B cell (primary cell): ENCODE measurements around the gene CACNA2D1. TPM values are rescaled to one million over a fixed set of nuclear protein-coding genes. Genes with fewer than 3 reads are reported as not detected.

Source experiments
- ATAC-seq: fragments of 200-7000 bp; cut with Tn5 transposase; one replicate; pipeline ENCODE4 v1.10.0; 2021; ENCODE audit warnings: low read depth, mild to moderate bottlenecking, moderate number of reproducible peaks, moderate library complexity
- CTCF ChIA-PET: fragments of 350-600 bp; sonication (Branson Sonifier 250); formaldehyde crosslinking; loops from one replicate; lab custom pipeline; 2021; ENCODE audit warnings: antibody characterized with exemption, inconsistent platforms; lab: Charles Lee
- POLR2A ChIA-PET: fragments of 350-600 bp; sonication (Branson Sonifier 250); formaldehyde crosslinking; loops from one replicate; lab custom pipeline; 2021; ENCODE audit warnings: antibody characterized with exemption; lab: Charles Lee
- DNase-seq: peaks from one replicate; pipeline ENCODE4 v3.0.0; 2013
- H2AFZ ChIP-seq: 2 replicates; pipeline ENCODE4 v1.6.1; 2012; ENCODE audit warnings: mild to moderate bottlenecking, low read depth, low read length; ENCODE audit not compliant: insufficient read depth, poor library complexity, severe bottlenecking
- H3K27ac ChIP-seq, 2 donors: 1 replicate in 1 of 2; 2 replicates in 1 of 2; pipeline ENCODE4 v1.5.1; 2012 to 2013; ENCODE audit warnings: low read length in 2 of 2, mild to moderate bottlenecking in 2 of 2, moderate library complexity in 1 of 2
- H3K27me3 ChIP-seq, 4 experiments: fragments of 200-600 bp in 1 of 4; sonication (generic) in 1 of 4; replicated peaks in 1 of 4; 1 replicate in 2 of 4; 2 replicates in 2 of 4; pipeline versions ENCODE4 v1.6.1 to v1.7.0; 2013 to 2016; ENCODE audit warnings: low read length in 3 of 4, mild to moderate bottlenecking in 2 of 4, mixed read lengths in 1 of 4, moderate library complexity in 1 of 4; ENCODE audit not compliant: insufficient read depth in 4 of 4, control insufficient read depth in 3 of 4; ENCODE audit errors: control extremely low read depth in 1 of 4
- H3K36me3 ChIP-seq, 2 experiments: replicated peaks in 1 of 2; 1 replicate in 1 of 2; 2 replicates in 1 of 2; pipeline versions ENCODE4 v1.6.1 to v1.7.1; 2013; ENCODE audit warnings: low read length in 1 of 2; ENCODE audit not compliant: insufficient read depth in 2 of 2, control insufficient read depth in 1 of 2; ENCODE audit errors: control extremely low read depth in 1 of 2, extremely low read depth in 1 of 2
- H3K4me1 ChIP-seq, 2 donors: fragments of 200-600 bp in 1 of 2; sonication (generic) in 1 of 2; 1 replicate in 1 of 2; 2 replicates in 1 of 2; pipeline versions ENCODE4 v1.5.1 to v1.6.1; 2013 to 2017; ENCODE audit warnings: low read length in 2 of 2; ENCODE audit not compliant: control insufficient read depth in 2 of 2, insufficient read depth in 2 of 2
- H3K4me2 ChIP-seq: replicated peaks from 2 replicates; pipeline ENCODE3; 2012; ENCODE audit warnings: mild to moderate bottlenecking, low read depth, low read length; ENCODE audit not compliant: poor library complexity, severe bottlenecking
- H3K4me3 ChIP-seq, 5 experiments: fragments of 200-600 bp in 1 of 5; sonication (generic) in 1 of 5; 1 replicate in 3 of 5; 2 replicates in 2 of 5; pipeline versions ENCODE4 v1.5.1 to v1.7.0; 2011 to 2016; ENCODE audit warnings: low read length in 4 of 5, mild to moderate bottlenecking in 4 of 5, low read depth in 2 of 5, control low read depth in 1 of 5, moderate library complexity in 1 of 5; ENCODE audit not compliant: insufficient read depth in 1 of 5; ENCODE audit errors: control extremely low read depth in 1 of 5, extremely low read depth in 1 of 5
- H3K79me2 ChIP-seq: fragments of 200-600 bp; sonication (generic); one replicate; pipeline ENCODE4 v1.6.0; 2016; ENCODE audit warnings: low read length; ENCODE audit not compliant: control insufficient read depth, insufficient read depth
- H3K9ac ChIP-seq: fragments of 200-600 bp; sonication (generic); 2 replicates; pipeline ENCODE4 v1.6.1; 2017; ENCODE audit warnings: mild to moderate bottlenecking, low read length, moderate library complexity
- H3K9me3 ChIP-seq, 3 donors: one replicate each; pipeline versions ENCODE4 v1.6.1 to v1.7.1; 2013; ENCODE audit warnings: low read length in 2 of 3; ENCODE audit not compliant: control insufficient read depth in 2 of 3, insufficient read depth in 1 of 3; ENCODE audit errors: control extremely low read depth in 1 of 3
- H4K20me1 ChIP-seq: 2 replicates; pipeline ENCODE4 v1.6.0; 2012; ENCODE audit warnings: mild to moderate bottlenecking, low read length; ENCODE audit not compliant: insufficient read depth, control insufficient read depth, poor library complexity, severe bottlenecking
- H3K27ac Mint-ChIP-seq: one replicate; pipeline ENCODE4 v1.8.0; 2021; ENCODE audit warnings: mixed read lengths
- H3K27me3 Mint-ChIP-seq: one replicate; pipeline ENCODE4 v1.8.0; 2021; ENCODE audit warnings: mixed read lengths
- H3K4me1 Mint-ChIP-seq: one replicate; pipeline ENCODE4 v1.8.0; 2021; ENCODE audit warnings: mixed read lengths
- H3K4me3 Mint-ChIP-seq: one replicate; pipeline ENCODE4 v1.8.0; 2021; ENCODE audit warnings: mixed read lengths
- H3K9me3 Mint-ChIP-seq: one replicate; pipeline ENCODE4 v1.8.0; 2022; ENCODE audit warnings: mixed read lengths; ENCODE audit not compliant: insufficient read depth
- EZH2 ChIP-seq: IDR thresholded peaks from 2 replicates; pipeline ENCODE4 v1.6.1; 2012; ENCODE audit warnings: borderline replicate concordance, low read depth, mild to moderate bottlenecking, moderate library complexity, low read length; ENCODE audit not compliant: insufficient read depth, poor library complexity, severe bottlenecking
- WGBS: methylation state at CpG from one replicate; pipeline ENCODE4 v1.1.5; 2013; ENCODE audit warnings: missing lambda C conversion rate; ENCODE audit not compliant: insufficient coverage; 5-methylcytosine and 5-hydroxymethylcytosine counted together
- intact Hi-C: fragments of 100-400 bp; cut with micrococcal nuclease; formaldehyde crosslinking; loops from one replicate; pipeline ENCODE4 v1.10.0; 2022
- polyA plus RNA-seq: library from polyadenylated mRNA; depleted of rRNA; stranded (reverse); fragments of >200 nt; gene quantifications from 2 replicates; pipeline ENCODE4 v1.2.3, GENCODE V29; 2012
- total RNA-seq, 2 donors: library from RNA; stranded (reverse); fragments of 120-200 nt in 1 of 2; gene quantifications; 1 replicate in 1 of 2; 2 replicates in 1 of 2; pipeline versions ENCODE4 v1.2.3 to v1.2.4, GENCODE V29; 2013 to 2022
- TF ChIP-seq, protein P1 (sequence below): fragments of 200-600 bp; IDR thresholded peaks from one replicate; pipeline ENCODE4 v1.8.0; 2022; ENCODE audit warnings: antibody characterized with exemption, mild to moderate bottlenecking

CACNA2D1 gene
- total and polyA plus RNA-seq, 2 donors (not counting 1 experiment from before 2014, with no cell fraction given), result not detected

DNA sequence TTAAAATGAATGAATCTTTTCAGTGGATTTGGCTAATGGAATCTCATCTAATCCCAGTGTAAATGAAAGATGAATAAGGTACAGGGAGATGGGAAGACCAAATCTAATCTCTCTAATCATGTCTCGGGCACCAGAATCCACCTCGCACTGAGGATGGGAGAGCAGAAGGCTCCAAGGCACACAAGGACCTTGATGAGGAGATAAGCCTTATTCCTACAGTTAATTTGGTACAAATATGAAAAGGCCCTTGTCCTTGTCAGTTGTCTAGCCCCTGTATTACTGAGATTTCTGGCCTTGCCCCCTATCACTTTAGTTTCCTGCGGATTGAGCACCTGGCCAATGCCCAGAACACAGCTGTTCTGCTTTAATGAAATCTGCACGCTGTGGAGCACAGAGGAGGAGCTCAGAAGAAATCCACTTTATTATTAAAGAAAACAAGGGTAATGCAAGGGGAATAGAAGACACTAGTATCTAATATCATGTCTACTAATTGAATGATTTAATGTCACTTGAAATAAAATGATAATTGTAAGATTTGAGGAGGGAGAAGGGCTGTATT is 352.4 kb downstream of the CACNA2D1 start:
- Histone ChIP-seq H3K27me3 (no peaks in the 10 kb centered on the region), H2AFZ (no peak overlapping the region), H3K4me1 (no peaks in the 10 kb centered on the region), H3K4me3 (no peak overlapping the region), H4K20me1 (no peaks in the 10 kb centered on the region), H3K9me3 (no peaks in the 10 kb centered on the region), H3K27ac (no peak overlapping the region), H3K9ac (no peak overlapping the region), H3K4me2 (no peak overlapping the region), H3K36me3 (no peaks in the 10 kb centered on the region), H3K79me2 (no peaks in the 10 kb centered on the region)
- intact Hi-C loops, result no loop called here
- ChIA-PET POLR2A (no interaction called here), CTCF (no interaction called here)
- Mint-ChIP-seq H3K9me3 (no peaks in the 10 kb centered on the region), H3K4me1 (no peaks in the 10 kb centered on the region), H3K27ac (no peak overlapping the region), H3K27me3 (no peaks in the 10 kb centered on the region), H3K4me3 (no peak overlapping the region)
- ATAC-seq (no peak), DNase-seq (no peak)
- WGBS, result no CpG with 5 or more reads among the region's 4 CpGs
- no peak for TF ChIP-seq EZH2

GRCh38 chr7:82087099-82087498 is 356.5 kb downstream of the CACNA2D1 start:
- no CpG with 5 or more reads among the region's 4 CpGs for WGBS
- ChIA-PET CTCF (no interaction called here), POLR2A (no interaction called here)
- Histone ChIP-seq H3K79me2 (no peaks in the 10 kb centered on the region), H3K4me3 (no peak overlapping the region), H3K9me3 (peaks cover 0 to under 1% (median 0%) of the 10 kb centered on the region in 3 donors), H3K4me1 (no peaks in the 10 kb centered on the region), H3K27ac (no peak overlapping the region), H3K4me2 (no peak overlapping the region), H4K20me1 (no peaks in the 10 kb centered on the region), H3K36me3 (no peaks in the 10 kb centered on the region), H3K27me3 (no peaks in the 10 kb centered on the region), H3K9ac (no peak overlapping the region), H2AFZ (no peak overlapping the region)
- Mint-ChIP-seq H3K4me1 (no peaks in the 10 kb centered on the region), H3K27me3 (no peaks in the 10 kb centered on the region), H3K27ac (no peak overlapping the region), H3K9me3 (no peaks in the 10 kb centered on the region), H3K4me3 (no peak overlapping the region)
- intact Hi-C loops, result no loop called here
- no peak for TF ChIP-seq EZH2
- TF ChIP-seq, protein P1, sequence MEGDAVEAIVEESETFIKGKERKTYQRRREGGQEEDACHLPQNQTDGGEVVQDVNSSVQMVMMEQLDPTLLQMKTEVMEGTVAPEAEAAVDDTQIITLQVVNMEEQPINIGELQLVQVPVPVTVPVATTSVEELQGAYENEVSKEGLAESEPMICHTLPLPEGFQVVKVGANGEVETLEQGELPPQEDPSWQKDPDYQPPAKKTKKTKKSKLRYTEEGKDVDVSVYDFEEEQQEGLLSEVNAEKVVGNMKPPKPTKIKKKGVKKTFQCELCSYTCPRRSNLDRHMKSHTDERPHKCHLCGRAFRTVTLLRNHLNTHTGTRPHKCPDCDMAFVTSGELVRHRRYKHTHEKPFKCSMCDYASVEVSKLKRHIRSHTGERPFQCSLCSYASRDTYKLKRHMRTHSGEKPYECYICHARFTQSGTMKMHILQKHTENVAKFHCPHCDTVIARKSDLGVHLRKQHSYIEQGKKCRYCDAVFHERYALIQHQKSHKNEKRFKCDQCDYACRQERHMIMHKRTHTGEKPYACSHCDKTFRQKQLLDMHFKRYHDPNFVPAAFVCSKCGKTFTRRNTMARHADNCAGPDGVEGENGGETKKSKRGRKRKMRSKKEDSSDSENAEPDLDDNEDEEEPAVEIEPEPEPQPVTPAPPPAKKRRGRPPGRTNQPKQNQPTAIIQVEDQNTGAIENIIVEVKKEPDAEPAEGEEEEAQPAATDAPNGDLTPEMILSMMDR, result no peak
- ATAC-seq, result no peak
- no peak for DNase-seq
